HCT116 (cell line): Measurements from ENCODE around the gene SMIM11. TPM values are rescaled to one million over a fixed set of nuclear protein-coding genes. Genes with fewer than 3 reads are reported as not detected.
A peak's percentile ranks its signal among the peaks of the same experiment; 100 is the strongest.

ENCODE experiments used
- ATAC-seq: fragments of 200-7000 bp; cut with Tn5 transposase; 2 replicates; pipeline ENCODE4 v1.9.1; 2020; ENCODE audit warnings: mild to moderate bottlenecking, moderate library complexity
- BruUV-seq: library from RNA; stranded (reverse); fragments of 400-500 nt; replicated peaks from 2 replicates; lab custom pipeline; 2021; lab: Mats Ljungman, UMichigan
- CTCF ChIA-PET: fragments of 300-600 bp; sonication (Branson Sonifier 250); formaldehyde crosslinking; loops from one replicate; lab custom pipeline; 2021; ENCODE audit warnings: antibody characterized with exemption; lab: Charles Lee
- POLR2A ChIA-PET: fragments of 300-600, 350-600 bp; sonication (Branson Sonifier 250); formaldehyde crosslinking; loops from one replicate; lab custom pipeline; 2021; ENCODE audit warnings: antibody characterized with exemption; lab: Charles Lee
- RAD21 ChIA-PET, 2 experiments: fragments of 300-600 bp; sonication (Branson Sonifier 250); formaldehyde crosslinking; loops; one replicate each; lab custom pipeline; 2023; ENCODE audit warnings: low total read pairs in 2 of 2; ENCODE audit not compliant: uncharacterized antibody in 2 of 2, unreplicated experiment in 2 of 2, low non-redundant PET in 1 of 2; lab: Charles Lee
- DNase-seq: peaks from one replicate; pipeline ENCODE4 v3.0.0-alpha.2; 2010; ENCODE audit warnings: low read depth, low spot score
- H2AFZ ChIP-seq: fragments of 200-600 bp; shearing (Covaris generic), sonication (generic); 2 replicates; pipeline ENCODE4 v1.6.1; 2017; ENCODE audit warnings: low read depth, mixed run types, mixed read lengths, antibody characterized with exemption, low read length; ENCODE audit not compliant: poor library complexity, severe bottlenecking
- H3K27ac ChIP-seq: 2 replicates; pipeline ENCODE4 v1.5.1; 2012; ENCODE audit warnings: low read depth, low read length
- H3K27me3 ChIP-seq: fragments of 200-600 bp; sonication (generic); 2 replicates; pipeline ENCODE4 v1.6.1; 2016; ENCODE audit warnings: mixed run types, low read length, mixed read lengths; ENCODE audit not compliant: insufficient read depth
- H3K36me3 ChIP-seq, 2 experiments: fragments of 200-500 bp in 1 of 2; fragments of 200-600 bp in 1 of 2; sonication (Bioruptor generic) in 1 of 2; sonication (generic) in 1 of 2; 2 replicates each; pipeline versions ENCODE4 v1.5.1 to v1.6.1; 2014 to 2016; ENCODE audit warnings: low read length in 2 of 2, inconsistent platforms in 1 of 2, mixed read lengths in 1 of 2, mixed run types in 1 of 2; ENCODE audit not compliant: insufficient read depth in 2 of 2, control insufficient read depth in 1 of 2
- H3K4me1 ChIP-seq, 2 experiments: fragments of 200-600 bp in 1 of 2; sonication (generic) in 1 of 2; 2 replicates each; pipeline versions ENCODE4 v1.5.1 to v1.6.1; 2012 to 2017; ENCODE audit warnings: low read length in 2 of 2, inconsistent platforms in 1 of 2, mild to moderate bottlenecking in 1 of 2, mixed read lengths in 1 of 2, mixed run types in 1 of 2, moderate library complexity in 1 of 2; ENCODE audit not compliant: insufficient read depth in 2 of 2, control insufficient read depth in 1 of 2
- H3K4me2 ChIP-seq: fragments of 200-600 bp; sonication (generic); 2 replicates; pipeline ENCODE4 v1.6.1; 2017; ENCODE audit warnings: mixed run types, low read length, mixed read lengths
- H3K4me3 ChIP-seq, 2 experiments: fragments of 200-600 bp in 1 of 2; sonication (generic) in 1 of 2; replicated peaks in 1 of 2; 2 replicates each; pipeline ENCODE4 v1.5.1; 2011 to 2016; ENCODE audit warnings: low read length in 2 of 2, control low read depth in 1 of 2, low read depth in 1 of 2, mild to moderate bottlenecking in 1 of 2, mixed read lengths in 1 of 2, mixed run types in 1 of 2
- H3K79me2 ChIP-seq: fragments of 200-600 bp; sonication (generic); 2 replicates; pipeline ENCODE4 v1.6.1; 2017; ENCODE audit warnings: mild to moderate bottlenecking, mixed run types, low read length, moderate library complexity, mixed read lengths; ENCODE audit not compliant: insufficient read depth
- H3K9ac ChIP-seq: fragments of 200-600 bp; sonication (generic); 2 replicates; pipeline ENCODE4 v1.6.1; 2016; ENCODE audit warnings: low read length, mixed read lengths
- H3K9me2 ChIP-seq: fragments of 200-600 bp; sonication (generic), shearing (Covaris generic); 2 replicates; pipeline ENCODE4 v1.6.1; 2017; ENCODE audit warnings: mixed run types, mild to moderate bottlenecking, moderate library complexity; ENCODE audit not compliant: insufficient read depth
- H3K9me3 ChIP-seq, 2 experiments: fragments of 200-500 bp in 1 of 2; fragments of 200-600 bp in 1 of 2; sonication (Bioruptor generic) in 1 of 2; sonication (generic) in 1 of 2; 2 replicates each; pipeline ENCODE4 v1.6.1; 2014 to 2017; ENCODE audit warnings: low read length in 2 of 2, mixed read lengths in 2 of 2, inconsistent platforms in 1 of 2, low read depth in 1 of 2, mild to moderate bottlenecking in 1 of 2, mixed run types in 1 of 2, moderate library complexity in 1 of 2; ENCODE audit not compliant: control insufficient read depth in 1 of 2, insufficient read depth in 1 of 2
- H4K20me1 ChIP-seq: fragments of 200-600 bp; sonication (generic), shearing (Covaris generic); 2 replicates; pipeline ENCODE4 v1.6.1; 2017; ENCODE audit warnings: mixed run types, mild to moderate bottlenecking, moderate library complexity; ENCODE audit not compliant: insufficient read depth
- EGR1 ChIP-seq: IDR thresholded peaks from 2 replicates; pipeline ENCODE4 v1.6.1; 2012; ENCODE audit warnings: low read depth
- EZH2phosphoT487 ChIP-seq: fragments of 200-600 bp; IDR thresholded peaks from 2 replicates; pipeline ENCODE4 v1.6.1; 2018; ENCODE audit warnings: antibody characterized with exemption, borderline replicate concordance
- POLR2AphosphoS5 ChIP-seq: IDR thresholded peaks from 2 replicates; pipeline ENCODE4 v1.6.1; 2011; ENCODE audit warnings: mild to moderate bottlenecking, low read depth, low read length, moderate library complexity
- SRF ChIP-seq: IDR thresholded peaks from 2 replicates; pipeline ENCODE4 v1.6.1; 2012; ENCODE audit warnings: low read depth
- TCF7L2 ChIP-seq: IDR thresholded peaks from 2 replicates; pipeline ENCODE4 v1.7.0; 2011; ENCODE audit warnings: borderline replicate concordance, inconsistent platforms; ENCODE audit not compliant: insufficient read depth, insufficient read length; ENCODE audit errors: extremely low read depth
- intact Hi-C: fragments of 100-400 bp; cut with micrococcal nuclease; formaldehyde crosslinking; loops from 2 replicates; pipeline ENCODE4 v1.10.0; 2022
- total RNA-seq: library from RNA; stranded (reverse); gene quantifications from one replicate; pipeline ENCODE4 v1.2.1, GENCODE V29; 2021; ENCODE audit not compliant: unreplicated experiment
- TF ChIP-seq, protein P1 (sequence below), 3 experiments: fragments of 200-600 bp in 1 of 3; sonication (generic) in 1 of 3; IDR thresholded peaks in 2 of 3; conservative IDR thresholded peaks in 1 of 3; 2 replicates each; pipeline ENCODE4 v1.5.1; 2012 to 2017; ENCODE audit warnings: low read depth in 2 of 3, low read length in 2 of 3, antibody characterized with exemption in 1 of 3, borderline replicate concordance in 1 of 3, control low read depth in 1 of 3, mild to moderate bottlenecking in 1 of 3, mixed read lengths in 1 of 3, mixed run types in 1 of 3, moderate library complexity in 1 of 3; ENCODE audit not compliant: insufficient read depth in 1 of 3

The SMIM11 gene
- total RNA-seq, 1 experiment from 2014 or later, result 18.9 TPM

DNA sequence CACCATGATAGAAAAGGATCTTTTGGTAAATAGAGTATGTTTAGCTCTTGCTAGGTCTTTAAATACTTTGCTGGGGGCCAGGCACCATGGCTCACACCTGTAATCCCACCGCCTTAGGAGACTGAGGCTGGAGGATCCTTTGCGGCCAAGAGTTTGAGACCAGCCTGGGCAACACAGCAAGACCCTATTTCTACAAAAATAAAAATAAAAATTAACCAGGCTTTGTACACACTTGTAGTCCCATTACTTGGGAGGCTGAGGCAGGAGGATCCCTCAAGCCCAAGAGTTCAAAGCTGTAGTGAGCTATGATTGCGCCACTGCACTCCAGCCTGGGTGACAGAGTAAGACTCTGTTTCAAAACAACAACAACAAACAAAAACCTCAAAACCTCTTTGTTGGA lies 12.6 kb upstream of the SMIM11 start:
- no peak for TF ChIP-seq TCF7L2

DNA sequence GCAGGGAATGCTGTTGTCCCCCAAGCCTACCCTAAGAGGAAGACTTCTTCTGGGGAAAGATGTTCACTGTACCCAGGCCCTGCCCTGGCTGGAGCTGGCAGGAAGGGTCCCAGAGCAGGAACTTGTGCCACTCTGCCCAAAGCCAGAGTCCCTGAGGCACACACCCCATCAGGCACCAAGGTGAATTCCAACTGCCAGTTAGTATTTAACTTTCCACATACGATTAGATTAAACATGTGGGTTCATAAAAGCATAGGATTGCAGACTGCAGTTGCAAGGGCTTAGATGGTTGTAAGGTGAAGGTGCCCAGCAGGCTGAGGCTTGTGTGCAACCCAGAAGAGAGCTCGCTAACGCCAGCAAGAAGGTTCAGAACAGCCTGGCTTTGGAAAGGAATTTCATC lies 11.6 kb upstream of the SMIM11 start, which contains the start of gene KCNE2:
KCNE2 (plus strand) TSS at position 274 of the 400 bp plus-strand sequence. CDS start 6,473 bp downstream, outside the sequence.
- ATAC-seq, result no peak

More for the DNA sequence above, 12.6 kb upstream of the SMIM11 start:
- no peak for ATAC-seq
- Histone ChIP-seq H4K20me1 (no peaks in the 10 kb centered on the region), H3K4me2 (no peak overlapping the region), H3K27ac (no peak overlapping the region), H3K27me3 (no peaks in the 10 kb centered on the region), H3K79me2 (no peaks in the 10 kb centered on the region), H3K36me3 (no peaks in the 10 kb centered on the region), H3K9me2 (no peaks in the 10 kb centered on the region), H3K9ac (no peak overlapping the region), H3K4me1 (peaks cover 6 to 7% of the 10 kb centered on the region in 2 experiments), H3K4me3 (no peak overlapping the region), H3K9me3 (no peaks in the 10 kb centered on the region), H2AFZ (peak overlapping the region; percentile 74)
- DNase-seq, result no peak
- BruUV-seq, result no TSS peak
- ChIA-PET CTCF (interaction anchor here (0.8 to 3.0 kb wide), 7 partner anchors 8 to 600 kb away, joined by 3 to 14 read pairs (median 5); no protein-coding TSS in a partner anchor), RAD21 (no interaction called here), POLR2A (no interaction called here)
- intact Hi-C loops, result loop anchor here (1.0 kb wide), 1 partner anchor 268 kb away; no protein-coding TSS in a partner anchor

More for the DNA sequence above, 11.6 kb upstream of the SMIM11 start, which contains the start of gene KCNE2:
- no peaks in the 10 kb centered on the region for H3K9me3 ChIP-seq
- no peak within 1 kb of the TSS for H3K27ac ChIP-seq
- no TSS peak for BruUV-seq
- H3K4me3 ChIP-seq, result no peak within 1 kb of the TSS
- H3K4me2 ChIP-seq, result no peak within 1 kb of the TSS
- ChIA-PET RAD21 (no interaction called here), CTCF (no interaction called here), POLR2A (no interaction called here)
- H4K20me1 ChIP-seq, result no peaks in the 10 kb centered on the region
- TF ChIP-seq SRF (no peak), EZH2phosphoT487 (no peak), POLR2AphosphoS5 (no peak), EGR1 (no peak)
- TF ChIP-seq, protein P1, sequence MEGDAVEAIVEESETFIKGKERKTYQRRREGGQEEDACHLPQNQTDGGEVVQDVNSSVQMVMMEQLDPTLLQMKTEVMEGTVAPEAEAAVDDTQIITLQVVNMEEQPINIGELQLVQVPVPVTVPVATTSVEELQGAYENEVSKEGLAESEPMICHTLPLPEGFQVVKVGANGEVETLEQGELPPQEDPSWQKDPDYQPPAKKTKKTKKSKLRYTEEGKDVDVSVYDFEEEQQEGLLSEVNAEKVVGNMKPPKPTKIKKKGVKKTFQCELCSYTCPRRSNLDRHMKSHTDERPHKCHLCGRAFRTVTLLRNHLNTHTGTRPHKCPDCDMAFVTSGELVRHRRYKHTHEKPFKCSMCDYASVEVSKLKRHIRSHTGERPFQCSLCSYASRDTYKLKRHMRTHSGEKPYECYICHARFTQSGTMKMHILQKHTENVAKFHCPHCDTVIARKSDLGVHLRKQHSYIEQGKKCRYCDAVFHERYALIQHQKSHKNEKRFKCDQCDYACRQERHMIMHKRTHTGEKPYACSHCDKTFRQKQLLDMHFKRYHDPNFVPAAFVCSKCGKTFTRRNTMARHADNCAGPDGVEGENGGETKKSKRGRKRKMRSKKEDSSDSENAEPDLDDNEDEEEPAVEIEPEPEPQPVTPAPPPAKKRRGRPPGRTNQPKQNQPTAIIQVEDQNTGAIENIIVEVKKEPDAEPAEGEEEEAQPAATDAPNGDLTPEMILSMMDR (IDR thresholded peaks at IDR 0.05 in 2 of 3, conservative IDR thresholded peaks at IDR 0.05 in 1 of 3; ENCODE audit: borderline replicate concordance in 1 of 3, insufficient read depth in 1 of 3, low read depth in 2 of 3, low read length in 2 of 3), result no peak
- no peak for DNase-seq
- H3K9ac ChIP-seq, result no peak within 1 kb of the TSS
- H2AFZ ChIP-seq, result no peak within 1 kb of the TSS
- H3K4me1 ChIP-seq, result peaks cover 6 to 7% of the 10 kb centered on the region in 2 experiments
- H3K27me3 ChIP-seq, result no peaks in the 10 kb centered on the region
- H3K79me2 ChIP-seq, result no peaks in the 10 kb centered on the region
- no peaks in the 10 kb centered on the region for H3K36me3 ChIP-seq
- intact Hi-C loops, result no loop called here
- no peaks in the 10 kb centered on the region for H3K9me2 ChIP-seq
